Measurements from ENCODE around the gene CAMKMT.

- TF ChIP-seq, protein P1, sequence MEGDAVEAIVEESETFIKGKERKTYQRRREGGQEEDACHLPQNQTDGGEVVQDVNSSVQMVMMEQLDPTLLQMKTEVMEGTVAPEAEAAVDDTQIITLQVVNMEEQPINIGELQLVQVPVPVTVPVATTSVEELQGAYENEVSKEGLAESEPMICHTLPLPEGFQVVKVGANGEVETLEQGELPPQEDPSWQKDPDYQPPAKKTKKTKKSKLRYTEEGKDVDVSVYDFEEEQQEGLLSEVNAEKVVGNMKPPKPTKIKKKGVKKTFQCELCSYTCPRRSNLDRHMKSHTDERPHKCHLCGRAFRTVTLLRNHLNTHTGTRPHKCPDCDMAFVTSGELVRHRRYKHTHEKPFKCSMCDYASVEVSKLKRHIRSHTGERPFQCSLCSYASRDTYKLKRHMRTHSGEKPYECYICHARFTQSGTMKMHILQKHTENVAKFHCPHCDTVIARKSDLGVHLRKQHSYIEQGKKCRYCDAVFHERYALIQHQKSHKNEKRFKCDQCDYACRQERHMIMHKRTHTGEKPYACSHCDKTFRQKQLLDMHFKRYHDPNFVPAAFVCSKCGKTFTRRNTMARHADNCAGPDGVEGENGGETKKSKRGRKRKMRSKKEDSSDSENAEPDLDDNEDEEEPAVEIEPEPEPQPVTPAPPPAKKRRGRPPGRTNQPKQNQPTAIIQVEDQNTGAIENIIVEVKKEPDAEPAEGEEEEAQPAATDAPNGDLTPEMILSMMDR (IDR thresholded peaks at IDR 0.05) = no peak
- no peak for TF ChIP-seq POLR2A (IDR thresholded peaks at IDR 0.05)
Measured at GRCh38 chr2:44548221-44549098, 186.7 kb downstream of the CAMKMT start.
